GM23338 (cell line): ENCODE results near the gene CDR2L. TPM values are rescaled to one million over a fixed set of nuclear protein-coding genes. Genes with fewer than 3 reads are reported as not detected.

Experiments used
- ATAC-seq: fragments of 200-7000 bp; cut with Tn5 transposase; 3 replicates; pipeline ENCODE4 v1.9.1; 2020
- DNase-seq: peaks from one replicate; pipeline ENCODE4 v3.0.0-alpha.2; 2015; ENCODE audit warnings: low spot score
- H2AFZ ChIP-seq: fragments of 200-600 bp; sonication (generic); 2 replicates; pipeline ENCODE4 v1.8.0; 2016; ENCODE audit warnings: antibody characterized with exemption, mild to moderate bottlenecking, moderate library complexity
- H3F3A ChIP-seq: fragments of 200-600 bp; sonication (generic); replicated peaks from 2 replicates; pipeline ENCODE4 v1.8.0; 2017; ENCODE audit warnings: antibody characterized with exemption, mixed run types, low read depth
- H3K27ac ChIP-seq: fragments of 200-600 bp; sonication (generic); 2 replicates; pipeline ENCODE4 v1.6.1; 2016; ENCODE audit warnings: low read depth
- H3K27me3 ChIP-seq: fragments of 200-600 bp; sonication (generic); 2 replicates; pipeline ENCODE4 v1.8.0; 2016; ENCODE audit warnings: mild to moderate bottlenecking, mixed run types, moderate library complexity; ENCODE audit not compliant: insufficient read depth
- H3K36me3 ChIP-seq: fragments of 200-600 bp; sonication (generic); 2 replicates; pipeline ENCODE4 v1.8.0; 2016; ENCODE audit warnings: mild to moderate bottlenecking; ENCODE audit not compliant: insufficient read depth
- H3K4me1 ChIP-seq: fragments of 200-600 bp; sonication (generic); 2 replicates; pipeline ENCODE4 v1.8.0; 2016; ENCODE audit warnings: mild to moderate bottlenecking, moderate library complexity; ENCODE audit not compliant: insufficient read depth
- H3K4me2 ChIP-seq: fragments of 200-600 bp; sonication (generic); 2 replicates; pipeline ENCODE4 v1.7.1; 2017; ENCODE audit warnings: mixed run types
- H3K4me3 ChIP-seq: fragments of 200-600 bp; sonication (generic); 2 replicates; pipeline ENCODE4 v1.6.1; 2016; ENCODE audit warnings: mixed run types
- H3K79me2 ChIP-seq: fragments of 200-600 bp; sonication (generic); replicated peaks from 2 replicates; pipeline ENCODE4 v1.8.0; 2017; ENCODE audit warnings: mild to moderate bottlenecking; ENCODE audit not compliant: insufficient read depth
- H3K9me2 ChIP-seq: fragments of 200-600 bp; sonication (generic); 2 replicates; pipeline ENCODE4 v1.8.0; 2017; ENCODE audit not compliant: insufficient read depth
- H4K20me1 ChIP-seq: fragments of 200-600 bp; sonication (generic); replicated peaks from 2 replicates; pipeline ENCODE4 v1.8.0; 2017; ENCODE audit warnings: mild to moderate bottlenecking; ENCODE audit not compliant: insufficient read depth
- H3K27ac Mint-ChIP-seq: 2 replicates; pipeline ENCODE4 v1.8.0; 2020; ENCODE audit warnings: inconsistent platforms, mild to moderate bottlenecking, moderate library complexity, mixed read lengths
- H3K27me3 Mint-ChIP-seq: 3 replicates; pipeline ENCODE4 v1.8.0; 2022; ENCODE audit warnings: low read depth, mild to moderate bottlenecking, moderate library complexity, mixed read lengths, inconsistent platforms; ENCODE audit not compliant: insufficient read depth, poor library complexity
- H3K36me3 Mint-ChIP-seq: 3 replicates; pipeline ENCODE4 v1.8.0; 2021; ENCODE audit warnings: low read depth, mild to moderate bottlenecking, inconsistent platforms, moderate library complexity, mixed read lengths
- H3K4me1 Mint-ChIP-seq: 3 replicates; pipeline ENCODE4 v1.8.0; 2020; ENCODE audit warnings: mild to moderate bottlenecking, inconsistent platforms, mixed read lengths
- H3K4me3 Mint-ChIP-seq: 3 replicates; pipeline ENCODE4 v1.8.0; 2021; ENCODE audit warnings: moderate library complexity, mild to moderate bottlenecking, inconsistent platforms, mixed read lengths
- H3K9me3 Mint-ChIP-seq: 3 replicates; pipeline ENCODE4 v1.8.0; 2020; ENCODE audit warnings: moderate library complexity, mild to moderate bottlenecking, inconsistent platforms, mixed read lengths
- CREB1 ChIP-seq: fragments of 250-450 bp; sonication (Bioruptor Pico); IDR thresholded peaks from 2 replicates; pipeline ENCODE4 v1.5.0; 2020; ENCODE audit warnings: low read depth, mild to moderate bottlenecking, moderate library complexity
- EZH2 ChIP-seq: fragments of 200-600 bp; sonication (generic); IDR thresholded peaks from one replicate; pipeline ENCODE4 v1.8.0; 2017; ENCODE audit warnings: antibody characterized with exemption, mild to moderate bottlenecking, low read depth; ENCODE audit not compliant: unreplicated experiment
- EZH2phosphoT487 ChIP-seq: fragments of 200-600 bp; sonication (generic); IDR thresholded peaks from one replicate; pipeline ENCODE4 v1.8.1; 2018; ENCODE audit warnings: antibody characterized with exemption; ENCODE audit not compliant: unreplicated experiment
- JUNB ChIP-seq: IDR thresholded peaks from one replicate; pipeline ENCODE4 v1.6.1; 2016; ENCODE audit warnings: antibody characterized with exemption; ENCODE audit not compliant: unreplicated experiment
- NANOG ChIP-seq: IDR thresholded peaks from 2 replicates; pipeline ENCODE4 v1.6.1; 2016; ENCODE audit warnings: antibody characterized with exemption, borderline replicate concordance
- POLR2AphosphoS5 ChIP-seq: IDR thresholded peaks from 2 replicates; pipeline ENCODE4 v1.6.1; 2016; ENCODE audit warnings: antibody characterized with exemption, low read depth
- STAT1 ChIP-seq: IDR thresholded peaks from one replicate; pipeline ENCODE4 v1.6.1; 2016; ENCODE audit warnings: antibody characterized with exemption; ENCODE audit not compliant: unreplicated experiment
- ZNF114 ChIP-seq: fragments of 250-450 bp; sonication (Bioruptor Pico); IDR thresholded peaks from 2 replicates; pipeline ENCODE4 v1.5.0; 2020; ENCODE audit warnings: mild to moderate bottlenecking, moderate library complexity
- ZNF331 ChIP-seq: fragments of 250-450 bp; sonication (Bioruptor Pico); IDR thresholded peaks from 2 replicates; pipeline ENCODE4 v1.5.0; 2020; ENCODE audit warnings: low read depth, mild to moderate bottlenecking, moderate library complexity
- polyA plus RNA-seq: library from polyadenylated mRNA; unstranded; fragments of >200 nt; fragmentation: Nextera tagmentation; extraction: Ambion mirVana; gene quantifications from 2 replicates; pipeline ENCODE4 v1.2.1, GENCODE V29; 2016
- total RNA-seq: library from RNA; depleted of rRNA; stranded (reverse); fragments of >200 nt; shearing (Covaris generic); gene quantifications from 2 replicates; pipeline ENCODE4 v1.2.3, GENCODE V29; 2014
- TF ChIP-seq, protein P1 (sequence below): IDR thresholded peaks from 2 replicates; pipeline ENCODE4 v1.6.1; 2016; ENCODE audit warnings: antibody characterized with exemption
- TF ChIP-seq, protein P2 (sequence below), 2 experiments: fragments of 200-600 bp in 1 of 2; sonication (generic) in 1 of 2; conservative IDR thresholded peaks; 2 replicates each; pipeline versions ENCODE4 v1.5.1 to v1.6.1; 2016 to 2017; ENCODE audit warnings: antibody characterized with exemption in 2 of 2, low read depth in 2 of 2, mild to moderate bottlenecking in 2 of 2, moderate library complexity in 1 of 2
- TF ChIP-seq, protein P3 (sequence below): fragments of 250-450 bp; sonication (Bioruptor Pico); IDR thresholded peaks from 2 replicates; pipeline ENCODE4 v1.5.0; 2020; ENCODE audit warnings: mild to moderate bottlenecking, moderate library complexity
- TF ChIP-seq, protein P4 (sequence below): IDR thresholded peaks from one replicate; pipeline ENCODE4 v1.6.1; 2018; ENCODE audit warnings: antibody characterized with exemption; ENCODE audit not compliant: unreplicated experiment

The CDR2L gene
- total and polyA plus RNA-seq, 2 experiments from 2014 or later = 17.7 to 35.8 TPM

DNA sequence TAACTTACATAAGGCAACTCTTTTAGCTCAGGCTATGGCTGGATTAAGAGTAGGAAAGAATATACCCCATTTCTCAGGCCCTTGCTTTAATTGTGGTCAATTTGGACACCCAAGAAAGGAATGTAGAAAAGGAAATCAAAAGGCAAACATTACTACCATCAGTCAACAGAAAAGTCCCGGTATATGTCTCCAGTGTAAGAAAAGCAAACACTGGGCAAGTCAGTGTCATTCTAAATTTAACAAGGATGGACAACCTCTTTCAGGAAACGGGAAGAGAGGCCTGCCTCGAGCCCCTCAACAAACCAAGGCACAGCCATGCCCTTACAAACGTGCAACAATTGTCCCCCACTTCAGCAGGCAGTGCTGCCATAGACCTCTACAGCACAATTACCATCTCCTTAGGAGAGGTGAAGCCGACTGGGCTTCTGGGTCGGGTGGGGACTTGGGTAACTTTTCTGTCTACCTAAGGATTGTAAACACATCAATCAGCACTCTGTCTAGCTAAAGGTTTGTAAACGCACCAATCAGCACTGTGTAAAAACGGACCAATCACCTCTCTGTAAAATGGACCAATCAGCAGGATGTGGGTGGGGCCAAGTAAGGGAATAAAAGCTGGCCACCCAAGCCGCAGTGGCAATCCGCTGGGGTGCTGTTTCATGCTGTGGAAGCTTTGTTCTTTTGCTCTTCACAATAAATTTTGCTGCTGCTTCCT lies 37.4 kb downstream of the CDR2L start:
- H3K79me2 ChIP-seq = no peaks in the 10 kb centered on the region
- no peak overlapping the region for H3K4me3 Mint-ChIP-seq
- 0 out of 2 replicates have a peak, but pooled peaks cover 3% of the 10 kb centered on the region for H3F3A ChIP-seq
- H3K27ac Mint-ChIP-seq = no peak overlapping the region
- H3K36me3 ChIP-seq = no peaks in the 10 kb centered on the region; the same call in 1 of the 2 replicates
- peaks cover 54% of the 10 kb centered on the region for H3K36me3 Mint-ChIP-seq
- H3K4me1 Mint-ChIP-seq = no peaks in the 10 kb centered on the region
- H3K27me3 Mint-ChIP-seq = peaks cover 4% of the 10 kb centered on the region
- H3K4me2 ChIP-seq = no peak overlapping the region
- no peak for ATAC-seq
- H3K4me3 ChIP-seq = no peak overlapping the region
- TF ChIP-seq, protein P1, sequence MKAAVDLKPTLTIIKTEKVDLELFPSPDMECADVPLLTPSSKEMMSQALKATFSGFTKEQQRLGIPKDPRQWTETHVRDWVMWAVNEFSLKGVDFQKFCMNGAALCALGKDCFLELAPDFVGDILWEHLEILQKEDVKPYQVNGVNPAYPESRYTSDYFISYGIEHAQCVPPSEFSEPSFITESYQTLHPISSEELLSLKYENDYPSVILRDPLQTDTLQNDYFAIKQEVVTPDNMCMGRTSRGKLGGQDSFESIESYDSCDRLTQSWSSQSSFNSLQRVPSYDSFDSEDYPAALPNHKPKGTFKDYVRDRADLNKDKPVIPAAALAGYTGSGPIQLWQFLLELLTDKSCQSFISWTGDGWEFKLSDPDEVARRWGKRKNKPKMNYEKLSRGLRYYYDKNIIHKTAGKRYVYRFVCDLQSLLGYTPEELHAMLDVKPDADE = no peak
- TF ChIP-seq, protein P2, sequence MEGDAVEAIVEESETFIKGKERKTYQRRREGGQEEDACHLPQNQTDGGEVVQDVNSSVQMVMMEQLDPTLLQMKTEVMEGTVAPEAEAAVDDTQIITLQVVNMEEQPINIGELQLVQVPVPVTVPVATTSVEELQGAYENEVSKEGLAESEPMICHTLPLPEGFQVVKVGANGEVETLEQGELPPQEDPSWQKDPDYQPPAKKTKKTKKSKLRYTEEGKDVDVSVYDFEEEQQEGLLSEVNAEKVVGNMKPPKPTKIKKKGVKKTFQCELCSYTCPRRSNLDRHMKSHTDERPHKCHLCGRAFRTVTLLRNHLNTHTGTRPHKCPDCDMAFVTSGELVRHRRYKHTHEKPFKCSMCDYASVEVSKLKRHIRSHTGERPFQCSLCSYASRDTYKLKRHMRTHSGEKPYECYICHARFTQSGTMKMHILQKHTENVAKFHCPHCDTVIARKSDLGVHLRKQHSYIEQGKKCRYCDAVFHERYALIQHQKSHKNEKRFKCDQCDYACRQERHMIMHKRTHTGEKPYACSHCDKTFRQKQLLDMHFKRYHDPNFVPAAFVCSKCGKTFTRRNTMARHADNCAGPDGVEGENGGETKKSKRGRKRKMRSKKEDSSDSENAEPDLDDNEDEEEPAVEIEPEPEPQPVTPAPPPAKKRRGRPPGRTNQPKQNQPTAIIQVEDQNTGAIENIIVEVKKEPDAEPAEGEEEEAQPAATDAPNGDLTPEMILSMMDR (conservative IDR thresholded peaks at IDR 0.05; ENCODE audit: low read depth in 2 of 2) = no peak
- TF ChIP-seq EZH2 (no peak), EZH2phosphoT487 (no peak), JUNB (no peak), POLR2AphosphoS5 (no peak), ZNF331 (no peak), STAT1 (no peak), CREB1 (CRISPR knock-in tag) (no peak), NANOG (no peak), ZNF114 (CRISPR knock-in tag) (no peak)
- TF ChIP-seq, protein P3, sequence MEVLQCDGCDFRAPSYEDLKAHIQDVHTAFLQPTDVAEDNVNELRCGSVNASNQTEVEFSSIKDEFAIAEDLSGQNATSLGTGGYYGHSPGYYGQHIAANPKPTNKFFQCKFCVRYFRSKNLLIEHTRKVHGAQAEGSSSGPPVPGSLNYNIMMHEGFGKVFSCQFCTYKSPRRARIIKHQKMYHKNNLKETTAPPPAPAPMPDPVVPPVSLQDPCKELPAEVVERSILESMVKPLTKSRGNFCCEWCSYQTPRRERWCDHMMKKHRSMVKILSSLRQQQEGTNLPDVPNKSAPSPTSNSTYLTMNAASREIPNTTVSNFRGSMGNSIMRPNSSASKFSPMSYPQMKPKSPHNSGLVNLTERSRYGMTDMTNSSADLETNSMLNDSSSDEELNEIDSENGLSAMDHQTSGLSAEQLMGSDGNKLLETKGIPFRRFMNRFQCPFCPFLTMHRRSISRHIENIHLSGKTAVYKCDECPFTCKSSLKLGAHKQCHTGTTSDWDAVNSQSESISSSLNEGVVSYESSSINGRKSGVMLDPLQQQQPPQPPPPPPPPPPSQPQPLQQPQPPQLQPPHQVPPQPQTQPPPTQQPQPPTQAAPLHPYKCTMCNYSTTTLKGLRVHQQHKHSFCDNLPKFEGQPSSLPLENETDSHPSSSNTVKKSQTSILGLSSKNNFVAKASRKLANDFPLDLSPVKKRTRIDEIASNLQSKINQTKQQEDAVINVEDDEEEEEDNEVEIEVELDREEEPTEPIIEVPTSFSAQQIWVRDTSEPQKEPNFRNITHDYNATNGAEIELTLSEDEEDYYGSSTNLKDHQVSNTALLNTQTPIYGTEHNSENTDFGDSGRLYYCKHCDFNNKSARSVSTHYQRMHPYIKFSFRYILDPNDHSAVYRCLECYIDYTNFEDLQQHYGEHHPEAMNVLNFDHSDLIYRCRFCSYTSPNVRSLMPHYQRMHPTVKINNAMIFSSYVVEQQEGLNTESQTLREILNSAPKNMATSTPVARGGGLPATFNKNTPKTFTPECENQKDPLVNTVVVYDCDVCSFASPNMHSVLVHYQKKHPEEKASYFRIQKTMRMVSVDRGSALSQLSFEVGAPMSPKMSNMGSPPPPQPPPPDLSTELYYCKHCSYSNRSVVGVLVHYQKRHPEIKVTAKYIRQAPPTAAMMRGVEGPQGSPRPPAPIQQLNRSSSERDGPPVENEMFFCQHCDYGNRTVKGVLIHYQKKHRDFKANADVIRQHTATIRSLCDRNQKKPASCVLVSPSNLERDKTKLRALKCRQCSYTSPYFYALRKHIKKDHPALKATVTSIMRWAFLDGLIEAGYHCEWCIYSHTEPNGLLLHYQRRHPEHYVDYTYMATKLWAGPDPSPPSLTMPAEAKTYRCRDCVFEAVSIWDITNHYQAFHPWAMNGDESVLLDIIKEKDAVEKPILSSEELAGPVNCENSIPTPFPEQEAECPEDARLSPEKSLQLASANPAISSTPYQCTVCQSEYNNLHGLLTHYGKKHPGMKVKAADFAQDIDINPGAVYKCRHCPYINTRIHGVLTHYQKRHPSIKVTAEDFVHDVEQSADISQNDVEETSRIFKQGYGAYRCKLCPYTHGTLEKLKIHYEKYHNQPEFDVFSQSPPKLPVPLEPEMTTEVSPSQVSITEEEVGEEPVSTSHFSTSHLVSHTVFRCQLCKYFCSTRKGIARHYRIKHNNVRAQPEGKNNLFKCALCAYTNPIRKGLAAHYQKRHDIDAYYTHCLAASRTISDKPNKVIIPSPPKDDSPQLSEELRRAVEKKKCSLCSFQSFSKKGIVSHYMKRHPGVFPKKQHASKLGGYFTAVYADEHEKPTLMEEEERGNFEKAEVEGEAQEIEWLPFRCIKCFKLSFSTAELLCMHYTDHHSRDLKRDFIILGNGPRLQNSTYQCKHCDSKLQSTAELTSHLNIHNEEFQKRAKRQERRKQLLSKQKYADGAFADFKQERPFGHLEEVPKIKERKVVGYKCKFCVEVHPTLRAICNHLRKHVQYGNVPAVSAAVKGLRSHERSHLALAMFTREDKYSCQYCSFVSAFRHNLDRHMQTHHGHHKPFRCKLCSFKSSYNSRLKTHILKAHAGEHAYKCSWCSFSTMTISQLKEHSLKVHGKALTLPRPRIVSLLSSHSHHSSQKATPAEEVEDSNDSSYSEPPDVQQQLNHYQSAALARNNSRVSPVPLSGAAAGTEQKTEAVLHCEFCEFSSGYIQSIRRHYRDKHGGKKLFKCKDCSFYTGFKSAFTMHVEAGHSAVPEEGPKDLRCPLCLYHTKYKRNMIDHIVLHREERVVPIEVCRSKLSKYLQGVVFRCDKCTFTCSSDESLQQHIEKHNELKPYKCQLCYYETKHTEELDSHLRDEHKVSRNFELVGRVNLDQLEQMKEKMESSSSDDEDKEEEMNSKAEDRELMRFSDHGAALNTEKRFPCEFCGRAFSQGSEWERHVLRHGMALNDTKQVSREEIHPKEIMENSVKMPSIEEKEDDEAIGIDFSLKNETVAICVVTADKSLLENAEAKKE (CRISPR knock-in tag) = no peak
- TF ChIP-seq, protein P4, sequence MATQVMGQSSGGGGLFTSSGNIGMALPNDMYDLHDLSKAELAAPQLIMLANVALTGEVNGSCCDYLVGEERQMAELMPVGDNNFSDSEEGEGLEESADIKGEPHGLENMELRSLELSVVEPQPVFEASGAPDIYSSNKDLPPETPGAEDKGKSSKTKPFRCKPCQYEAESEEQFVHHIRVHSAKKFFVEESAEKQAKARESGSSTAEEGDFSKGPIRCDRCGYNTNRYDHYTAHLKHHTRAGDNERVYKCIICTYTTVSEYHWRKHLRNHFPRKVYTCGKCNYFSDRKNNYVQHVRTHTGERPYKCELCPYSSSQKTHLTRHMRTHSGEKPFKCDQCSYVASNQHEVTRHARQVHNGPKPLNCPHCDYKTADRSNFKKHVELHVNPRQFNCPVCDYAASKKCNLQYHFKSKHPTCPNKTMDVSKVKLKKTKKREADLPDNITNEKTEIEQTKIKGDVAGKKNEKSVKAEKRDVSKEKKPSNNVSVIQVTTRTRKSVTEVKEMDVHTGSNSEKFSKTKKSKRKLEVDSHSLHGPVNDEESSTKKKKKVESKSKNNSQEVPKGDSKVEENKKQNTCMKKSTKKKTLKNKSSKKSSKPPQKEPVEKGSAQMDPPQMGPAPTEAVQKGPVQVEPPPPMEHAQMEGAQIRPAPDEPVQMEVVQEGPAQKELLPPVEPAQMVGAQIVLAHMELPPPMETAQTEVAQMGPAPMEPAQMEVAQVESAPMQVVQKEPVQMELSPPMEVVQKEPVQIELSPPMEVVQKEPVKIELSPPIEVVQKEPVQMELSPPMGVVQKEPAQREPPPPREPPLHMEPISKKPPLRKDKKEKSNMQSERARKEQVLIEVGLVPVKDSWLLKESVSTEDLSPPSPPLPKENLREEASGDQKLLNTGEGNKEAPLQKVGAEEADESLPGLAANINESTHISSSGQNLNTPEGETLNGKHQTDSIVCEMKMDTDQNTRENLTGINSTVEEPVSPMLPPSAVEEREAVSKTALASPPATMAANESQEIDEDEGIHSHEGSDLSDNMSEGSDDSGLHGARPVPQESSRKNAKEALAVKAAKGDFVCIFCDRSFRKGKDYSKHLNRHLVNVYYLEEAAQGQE = no peak
- no peaks in the 10 kb centered on the region for H3K27me3 ChIP-seq
- no peak for DNase-seq
- no peak overlapping the region for H2AFZ ChIP-seq
- no peak overlapping the region for H3K27ac ChIP-seq
- no peaks in the 10 kb centered on the region for H4K20me1 ChIP-seq
- H3K9me3 Mint-ChIP-seq = peaks cover 28% of the 10 kb centered on the region
- no peaks in the 10 kb centered on the region for H3K4me1 ChIP-seq
- no peaks in the 10 kb centered on the region for H3K9me2 ChIP-seq
